HEK293 (cell line): ENCODE measurements around the gene TMEM135.

Source experiments
- CTCF ChIA-PET: fragments of 350-600 bp; formaldehyde crosslinking; extraction: SDS; loops from one replicate; lab custom pipeline; 2021; ENCODE audit warnings: antibody characterized with exemption; lab: Yijun Ruan, JAX
- POLR2A ChIA-PET: fragments of 300-600 bp; formaldehyde crosslinking; extraction: SDS; loops from one replicate; lab custom pipeline; 2020; ENCODE audit warnings: antibody characterized with exemption, inconsistent platforms; lab: Yijun Ruan, JAX
- H3K27ac ChIP-seq: fragments of 200-500 bp; sonication (Bioruptor generic); 2 replicates; pipeline ENCODE4 v1.5.1; 2014; ENCODE audit warnings: low read depth, low read length, control low read depth, inconsistent platforms; ENCODE audit errors: extremely low read depth
- H3K36me3 ChIP-seq, 2 experiments: fragments of 200-500 bp in 1 of 2; sonication (Bioruptor generic) in 1 of 2; 1 replicate in 1 of 2; 2 replicates in 1 of 2; pipeline ENCODE4 v1.5.1; 2014 to 2017; ENCODE audit warnings: inconsistent platforms in 2 of 2, low read length in 2 of 2; ENCODE audit not compliant: control insufficient read depth in 2 of 2, insufficient read depth in 1 of 2
- H3K4me1 ChIP-seq: fragments of 200-500 bp; sonication (Bioruptor generic); 2 replicates; pipeline ENCODE4 v1.5.1; 2014; ENCODE audit warnings: mild to moderate bottlenecking, low read length, inconsistent platforms; ENCODE audit not compliant: control insufficient read depth, insufficient read depth
- H3K4me3 ChIP-seq: 2 replicates; pipeline ENCODE4 v1.5.1; 2011; ENCODE audit warnings: low read depth, mild to moderate bottlenecking, control low read depth, low read length, moderate library complexity
- H3K9me3 ChIP-seq: fragments of 200-500 bp; sonication (Bioruptor generic); 2 replicates; pipeline ENCODE4 v1.5.1; 2014; ENCODE audit warnings: low read depth, low read length, inconsistent platforms; ENCODE audit not compliant: control insufficient read depth, insufficient read depth
- HOXA7 ChIP-seq: sonication (generic); formaldehyde crosslinking; IDR thresholded peaks from 2 replicates; pipeline ENCODE4 v1.8.1; 2022; ENCODE audit warnings: missing genetic modification reagents, borderline replicate concordance
- IKZF3 ChIP-seq: fragments of 450-650 bp; IDR thresholded peaks from 2 replicates; pipeline ENCODE4 v1.5.0; 2018; ENCODE audit warnings: missing biosample characterization, mild to moderate bottlenecking, missing genetic modification characterization, moderate library complexity
- KLF16 ChIP-seq: fragments of 450-650 bp; formaldehyde crosslinking; IDR thresholded peaks from 2 replicates; pipeline ENCODE4 v1.5.1; 2017; ENCODE audit warnings: missing biosample characterization, missing genetic modification characterization
- PRDM1 ChIP-seq: fragments of 450-650 bp; formaldehyde crosslinking; IDR thresholded peaks from 2 replicates; pipeline ENCODE4; 2016; ENCODE audit warnings: missing biosample characterization, missing genetic modification characterization
- SALL2 ChIP-seq: fragments of 450-650 bp; formaldehyde crosslinking; IDR thresholded peaks from 2 replicates; pipeline ENCODE4 v1.5.0; 2017; ENCODE audit warnings: missing biosample characterization, mild to moderate bottlenecking, missing genetic modification characterization, borderline replicate concordance
- SETDB1 ChIP-seq: IDR thresholded peaks from one replicate; pipeline ENCODE4 v1.6.1; 2017; ENCODE audit warnings: mild to moderate bottlenecking, low read length, moderate library complexity, mixed read lengths; ENCODE audit not compliant: insufficient read length
- SP3 ChIP-seq: fragments of 450-650 bp; formaldehyde crosslinking; IDR thresholded peaks from 2 replicates; pipeline ENCODE4 v1.5.1; 2016; ENCODE audit warnings: missing biosample characterization, missing genetic modification characterization
- ZFP37 ChIP-seq: fragments of 450-650 bp; formaldehyde crosslinking; IDR thresholded peaks from 2 replicates; pipeline ENCODE4 v1.5.1; 2016; ENCODE audit warnings: missing biosample characterization, missing genetic modification characterization
- ZFP41 ChIP-seq: fragments of 450-650 bp; formaldehyde crosslinking; IDR thresholded peaks from 2 replicates; pipeline ENCODE4 v1.5.1; 2016; ENCODE audit warnings: missing biosample characterization, missing genetic modification characterization, borderline replicate concordance
- ZNF146 ChIP-seq: fragments of 450-650 bp; formaldehyde crosslinking; IDR thresholded peaks from 2 replicates; pipeline ENCODE4 v1.5.1; 2016; ENCODE audit warnings: missing biosample characterization, missing genetic modification characterization
- ZNF274 ChIP-seq, 2 experiments: fragments of 200-500 bp in 1 of 2; fragments of 450-650 bp in 1 of 2; sonication (Bioruptor generic) in 1 of 2; formaldehyde crosslinking in 1 of 2; IDR thresholded peaks; 2 replicates each; pipeline versions ENCODE4 v1.5.1 to v1.6.1; 2014 to 2016; ENCODE audit warnings: borderline replicate concordance in 1 of 2, inconsistent platforms in 1 of 2, low read length in 1 of 2, missing biosample characterization in 1 of 2, missing genetic modification characterization in 1 of 2
- ZNF48 ChIP-seq: fragments of 450-650 bp; formaldehyde crosslinking; IDR thresholded peaks from 2 replicates; pipeline ENCODE4 v1.5.1; 2016; ENCODE audit warnings: missing biosample characterization, missing genetic modification characterization
- ZNF561 ChIP-seq: fragments of 450-650 bp; IDR thresholded peaks from 2 replicates; pipeline ENCODE4 v1.5.1; 2018; ENCODE audit warnings: missing biosample characterization, missing genetic modification characterization, borderline replicate concordance
- ZNF843 ChIP-seq: fragments of 450-650 bp; formaldehyde crosslinking; IDR thresholded peaks from 2 replicates; pipeline ENCODE4 v1.5.1; 2016; ENCODE audit warnings: missing biosample characterization, missing genetic modification characterization
- ZSCAN23 ChIP-seq: fragments of 450-650 bp; formaldehyde crosslinking; IDR thresholded peaks from 2 replicates; pipeline ENCODE4 v1.5.1; 2016; ENCODE audit warnings: missing biosample characterization, missing genetic modification characterization
- TF ChIP-seq, protein P1 (sequence below): fragments of 450-650 bp; formaldehyde crosslinking; IDR thresholded peaks from 2 replicates; pipeline ENCODE4 v1.5.1; 2017; ENCODE audit warnings: missing biosample characterization, mild to moderate bottlenecking, missing genetic modification characterization, moderate library complexity
- TF ChIP-seq, protein P2 (sequence below): fragments of 450-650 bp; formaldehyde crosslinking; IDR thresholded peaks from 2 replicates; pipeline ENCODE4 v1.5.1; 2016; ENCODE audit warnings: missing biosample characterization, missing genetic modification characterization
- TF ChIP-seq, protein P3 (sequence below): fragments of 450-650 bp; formaldehyde crosslinking; IDR thresholded peaks from 2 replicates; pipeline ENCODE4 v1.5.1; 2017; ENCODE audit warnings: missing biosample characterization, missing genetic modification characterization
- TF ChIP-seq, protein P4 (sequence below): fragments of 450-650 bp; formaldehyde crosslinking; IDR thresholded peaks from 2 replicates; pipeline ENCODE4 v1.5.1; 2016; ENCODE audit warnings: missing biosample characterization, missing genetic modification characterization
- TF ChIP-seq, protein P5 (sequence below): fragments of 450-650 bp; formaldehyde crosslinking; IDR thresholded peaks from 2 replicates; pipeline ENCODE4 v1.5.1; 2016; ENCODE audit warnings: missing biosample characterization, missing genetic modification characterization
- TF ChIP-seq, protein P6 (sequence below): fragments of 450-650 bp; IDR thresholded peaks from 2 replicates; pipeline ENCODE4 v1.5.1; 2018; ENCODE audit warnings: missing biosample characterization, mild to moderate bottlenecking, missing genetic modification characterization
- TF ChIP-seq, protein P7 (sequence below): fragments of 450-650 bp; formaldehyde crosslinking; IDR thresholded peaks from 2 replicates; pipeline ENCODE4 v1.5.1; 2017; ENCODE audit warnings: missing biosample characterization, missing genetic modification characterization

Gene TMEM135

DNA sequence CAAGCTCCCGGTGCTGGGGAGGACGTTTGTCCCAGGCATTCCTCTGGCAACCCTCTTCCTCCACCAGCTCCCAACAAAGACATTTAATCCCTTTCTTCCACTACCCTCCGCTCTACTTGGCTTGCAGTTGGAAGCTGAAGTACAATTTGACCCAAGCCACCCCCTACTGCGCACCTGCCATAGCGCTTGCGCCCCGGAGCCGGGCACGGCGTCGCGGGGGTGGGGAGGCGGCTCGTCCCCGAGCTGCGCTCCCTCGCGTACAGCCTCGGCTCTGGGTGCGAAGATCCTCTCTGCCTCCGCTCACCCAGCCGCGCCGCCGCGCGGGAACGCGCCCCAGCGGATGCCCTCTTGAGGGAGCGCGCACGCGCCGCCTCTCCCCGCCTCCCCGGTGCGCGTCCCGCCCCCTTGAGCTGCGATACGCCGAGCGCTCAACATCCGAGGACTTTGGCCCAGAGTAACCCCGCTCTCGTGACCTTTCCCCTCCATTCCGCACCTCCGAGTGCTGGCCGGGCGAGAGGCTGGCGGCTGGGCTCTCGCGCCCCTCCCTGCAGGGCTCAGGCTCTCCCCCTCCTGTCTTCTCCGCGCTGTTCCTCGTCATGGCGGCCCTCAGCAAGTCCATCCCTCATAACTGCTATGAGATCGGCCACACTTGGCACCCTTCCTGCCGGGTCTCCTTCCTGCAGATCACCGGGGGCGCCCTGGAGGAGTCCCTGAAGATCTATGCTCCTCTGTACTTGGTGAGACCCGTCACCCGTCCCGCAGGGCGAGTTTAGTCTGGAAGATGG lies at the start of gene TMEM135:
Gene TMEM135, plus strand, starts transcription at position 485 of the 785 bp plus-strand sequence. Its CDS starts 112 bp downstream, at position 597.
- Histone ChIP-seq H3K4me3 (peak within 1 kb of the TSS; percentile 94), H3K36me3 (no peaks in the 10 kb centered on the region), H3K9me3 (no peaks in the 10 kb centered on the region), H3K27ac (peak within 1 kb of the TSS; percentile 73), H3K4me1 (no peaks in the 10 kb centered on the region)
- ChIA-PET POLR2A (interaction anchor here (0.5 to 2.6 kb wide), 8 partner anchors 11 to 556 kb away, joined by 3 to 15 read pairs (median 4); partner anchors contain the start of gene FZD4), CTCF (interaction anchor here (0.6 to 1.3 kb wide), 7 partner anchors 37 to 134 kb away, joined by 3 to 4 read pairs (median 3); no protein-coding TSS in a partner anchor)
- no peak for TF ChIP-seq ZNF146 (tag by site-specific recombination)
- TF ChIP-seq HOXA7 (CRISPR knock-in tag), result no peak
- TF ChIP-seq, protein P1, sequence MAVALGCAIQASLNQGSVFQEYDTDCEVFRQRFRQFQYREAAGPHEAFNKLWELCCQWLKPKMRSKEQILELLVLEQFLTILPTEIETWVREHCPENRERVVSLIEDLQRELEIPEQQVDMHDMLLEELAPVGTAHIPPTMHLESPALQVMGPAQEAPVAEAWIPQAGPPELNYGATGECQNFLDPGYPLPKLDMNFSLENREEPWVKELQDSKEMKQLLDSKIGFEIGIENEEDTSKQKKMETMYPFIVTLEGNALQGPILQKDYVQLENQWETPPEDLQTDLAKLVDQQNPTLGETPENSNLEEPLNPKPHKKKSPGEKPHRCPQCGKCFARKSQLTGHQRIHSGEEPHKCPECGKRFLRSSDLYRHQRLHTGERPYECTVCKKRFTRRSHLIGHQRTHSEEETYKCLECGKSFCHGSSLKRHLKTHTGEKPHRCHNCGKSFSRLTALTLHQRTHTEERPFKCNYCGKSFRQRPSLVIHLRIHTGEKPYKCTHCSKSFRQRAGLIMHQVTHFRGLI (tag by site-specific recombination), result peak; percentile 91
- TF ChIP-seq ZNF274 (IDR thresholded peaks at IDR 0.05; ENCODE audit: low read length), result no peak
- no peak for TF ChIP-seq ZNF274 (tag by site-specific recombination; IDR thresholded peaks at IDR 0.05; ENCODE audit: borderline replicate concordance)
- peak; percentile 84 for TF ChIP-seq KLF16 (tag by site-specific recombination)
- peak; percentile 36; the same call in 1 of the 2 replicates for TF ChIP-seq IKZF3 (tag by site-specific recombination)
- TF ChIP-seq, protein P2, sequence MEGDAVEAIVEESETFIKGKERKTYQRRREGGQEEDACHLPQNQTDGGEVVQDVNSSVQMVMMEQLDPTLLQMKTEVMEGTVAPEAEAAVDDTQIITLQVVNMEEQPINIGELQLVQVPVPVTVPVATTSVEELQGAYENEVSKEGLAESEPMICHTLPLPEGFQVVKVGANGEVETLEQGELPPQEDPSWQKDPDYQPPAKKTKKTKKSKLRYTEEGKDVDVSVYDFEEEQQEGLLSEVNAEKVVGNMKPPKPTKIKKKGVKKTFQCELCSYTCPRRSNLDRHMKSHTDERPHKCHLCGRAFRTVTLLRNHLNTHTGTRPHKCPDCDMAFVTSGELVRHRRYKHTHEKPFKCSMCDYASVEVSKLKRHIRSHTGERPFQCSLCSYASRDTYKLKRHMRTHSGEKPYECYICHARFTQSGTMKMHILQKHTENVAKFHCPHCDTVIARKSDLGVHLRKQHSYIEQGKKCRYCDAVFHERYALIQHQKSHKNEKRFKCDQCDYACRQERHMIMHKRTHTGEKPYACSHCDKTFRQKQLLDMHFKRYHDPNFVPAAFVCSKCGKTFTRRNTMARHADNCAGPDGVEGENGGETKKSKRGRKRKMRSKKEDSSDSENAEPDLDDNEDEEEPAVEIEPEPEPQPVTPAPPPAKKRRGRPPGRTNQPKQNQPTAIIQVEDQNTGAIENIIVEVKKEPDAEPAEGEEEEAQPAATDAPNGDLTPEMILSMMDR, result peak; percentile 73; the same call in 1 of the 2 replicates
- peak; percentile 36; the same call in 1 of the 2 replicates for TF ChIP-seq ZNF843 (tag by site-specific recombination)
- no peak for TF ChIP-seq ZNF48 (tag by site-specific recombination)
- TF ChIP-seq SETDB1, result no peak
- TF ChIP-seq ZSCAN23, result no peak
- TF ChIP-seq, protein P3, sequence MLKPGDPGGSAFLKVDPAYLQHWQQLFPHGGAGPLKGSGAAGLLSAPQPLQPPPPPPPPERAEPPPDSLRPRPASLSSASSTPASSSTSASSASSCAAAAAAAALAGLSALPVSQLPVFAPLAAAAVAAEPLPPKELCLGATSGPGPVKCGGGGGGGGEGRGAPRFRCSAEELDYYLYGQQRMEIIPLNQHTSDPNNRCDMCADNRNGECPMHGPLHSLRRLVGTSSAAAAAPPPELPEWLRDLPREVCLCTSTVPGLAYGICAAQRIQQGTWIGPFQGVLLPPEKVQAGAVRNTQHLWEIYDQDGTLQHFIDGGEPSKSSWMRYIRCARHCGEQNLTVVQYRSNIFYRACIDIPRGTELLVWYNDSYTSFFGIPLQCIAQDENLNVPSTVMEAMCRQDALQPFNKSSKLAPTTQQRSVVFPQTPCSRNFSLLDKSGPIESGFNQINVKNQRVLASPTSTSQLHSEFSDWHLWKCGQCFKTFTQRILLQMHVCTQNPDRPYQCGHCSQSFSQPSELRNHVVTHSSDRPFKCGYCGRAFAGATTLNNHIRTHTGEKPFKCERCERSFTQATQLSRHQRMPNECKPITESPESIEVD (tag by site-specific recombination), result no peak
- TF ChIP-seq, protein P4, sequence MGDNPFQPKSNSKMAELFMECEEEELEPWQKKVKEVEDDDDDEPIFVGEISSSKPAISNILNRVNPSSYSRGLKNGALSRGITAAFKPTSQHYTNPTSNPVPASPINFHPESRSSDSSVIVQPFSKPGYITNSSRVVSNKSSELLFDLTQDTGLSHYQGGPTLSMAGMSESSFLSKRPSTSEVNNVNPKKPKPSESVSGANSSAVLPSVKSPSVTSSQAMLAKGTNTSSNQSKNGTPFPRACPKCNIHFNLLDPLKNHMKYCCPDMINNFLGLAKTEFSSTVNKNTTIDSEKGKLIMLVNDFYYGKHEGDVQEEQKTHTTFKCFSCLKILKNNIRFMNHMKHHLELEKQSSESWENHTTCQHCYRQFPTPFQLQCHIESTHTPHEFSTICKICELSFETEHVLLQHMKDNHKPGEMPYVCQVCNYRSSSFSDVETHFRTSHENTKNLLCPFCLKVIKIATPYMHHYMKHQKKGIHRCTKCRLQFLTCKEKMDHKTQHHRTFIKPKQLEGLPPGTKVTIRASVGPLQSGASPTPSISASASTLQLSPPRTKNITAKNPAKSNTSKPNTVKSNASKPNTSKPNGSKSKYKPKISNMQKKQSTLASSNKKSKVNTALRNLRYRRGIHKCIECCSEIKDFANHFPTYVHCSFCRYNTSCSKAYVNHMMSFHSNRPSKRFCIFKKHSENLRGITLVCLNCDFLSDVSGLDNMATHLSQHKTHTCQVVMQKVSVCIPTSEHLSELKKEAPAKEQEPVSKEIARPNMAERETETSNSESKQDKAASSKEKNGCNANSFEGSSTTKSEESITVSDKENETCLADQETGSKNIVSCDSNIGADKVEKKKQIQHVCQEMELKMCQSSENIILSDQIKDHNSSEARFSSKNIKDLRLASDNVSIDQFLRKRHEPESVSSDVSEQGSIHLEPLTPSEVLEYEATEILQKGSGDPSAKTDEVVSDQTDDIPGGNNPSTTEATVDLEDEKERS (tag by site-specific recombination), result no peak
- TF ChIP-seq, protein P5, sequence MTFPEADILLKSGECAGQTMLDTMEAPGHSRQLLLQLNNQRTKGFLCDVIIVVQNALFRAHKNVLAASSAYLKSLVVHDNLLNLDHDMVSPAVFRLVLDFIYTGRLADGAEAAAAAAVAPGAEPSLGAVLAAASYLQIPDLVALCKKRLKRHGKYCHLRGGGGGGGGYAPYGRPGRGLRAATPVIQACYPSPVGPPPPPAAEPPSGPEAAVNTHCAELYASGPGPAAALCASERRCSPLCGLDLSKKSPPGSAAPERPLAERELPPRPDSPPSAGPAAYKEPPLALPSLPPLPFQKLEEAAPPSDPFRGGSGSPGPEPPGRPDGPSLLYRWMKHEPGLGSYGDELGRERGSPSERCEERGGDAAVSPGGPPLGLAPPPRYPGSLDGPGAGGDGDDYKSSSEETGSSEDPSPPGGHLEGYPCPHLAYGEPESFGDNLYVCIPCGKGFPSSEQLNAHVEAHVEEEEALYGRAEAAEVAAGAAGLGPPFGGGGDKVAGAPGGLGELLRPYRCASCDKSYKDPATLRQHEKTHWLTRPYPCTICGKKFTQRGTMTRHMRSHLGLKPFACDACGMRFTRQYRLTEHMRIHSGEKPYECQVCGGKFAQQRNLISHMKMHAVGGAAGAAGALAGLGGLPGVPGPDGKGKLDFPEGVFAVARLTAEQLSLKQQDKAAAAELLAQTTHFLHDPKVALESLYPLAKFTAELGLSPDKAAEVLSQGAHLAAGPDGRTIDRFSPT (tag by site-specific recombination), result peak; percentile 86
- no peak for TF ChIP-seq PRDM1 (tag by site-specific recombination)
- peak; percentile 15; the same call in 1 of the 2 replicates for TF ChIP-seq ZFP37 (tag by site-specific recombination)
- TF ChIP-seq SP3, result peak; percentile 76
- no peak for TF ChIP-seq ZFP41 (tag by site-specific recombination)
- TF ChIP-seq, protein P6, sequence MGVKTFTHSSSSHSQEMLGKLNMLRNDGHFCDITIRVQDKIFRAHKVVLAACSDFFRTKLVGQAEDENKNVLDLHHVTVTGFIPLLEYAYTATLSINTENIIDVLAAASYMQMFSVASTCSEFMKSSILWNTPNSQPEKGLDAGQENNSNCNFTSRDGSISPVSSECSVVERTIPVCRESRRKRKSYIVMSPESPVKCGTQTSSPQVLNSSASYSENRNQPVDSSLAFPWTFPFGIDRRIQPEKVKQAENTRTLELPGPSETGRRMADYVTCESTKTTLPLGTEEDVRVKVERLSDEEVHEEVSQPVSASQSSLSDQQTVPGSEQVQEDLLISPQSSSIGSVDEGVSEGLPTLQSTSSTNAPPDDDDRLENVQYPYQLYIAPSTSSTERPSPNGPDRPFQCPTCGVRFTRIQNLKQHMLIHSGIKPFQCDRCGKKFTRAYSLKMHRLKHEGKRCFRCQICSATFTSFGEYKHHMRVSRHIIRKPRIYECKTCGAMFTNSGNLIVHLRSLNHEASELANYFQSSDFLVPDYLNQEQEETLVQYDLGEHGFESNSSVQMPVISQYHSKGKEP, result no peak
- TF ChIP-seq, protein P7, sequence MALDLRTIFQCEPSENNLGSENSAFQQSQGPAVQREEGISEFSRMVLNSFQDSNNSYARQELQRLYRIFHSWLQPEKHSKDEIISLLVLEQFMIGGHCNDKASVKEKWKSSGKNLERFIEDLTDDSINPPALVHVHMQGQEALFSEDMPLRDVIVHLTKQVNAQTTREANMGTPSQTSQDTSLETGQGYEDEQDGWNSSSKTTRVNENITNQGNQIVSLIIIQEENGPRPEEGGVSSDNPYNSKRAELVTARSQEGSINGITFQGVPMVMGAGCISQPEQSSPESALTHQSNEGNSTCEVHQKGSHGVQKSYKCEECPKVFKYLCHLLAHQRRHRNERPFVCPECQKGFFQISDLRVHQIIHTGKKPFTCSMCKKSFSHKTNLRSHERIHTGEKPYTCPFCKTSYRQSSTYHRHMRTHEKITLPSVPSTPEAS (tag by site-specific recombination), result no peak
- peak; percentile 51 for TF ChIP-seq ZNF561
- no peak for TF ChIP-seq SALL2 (tag by site-specific recombination)
